GM12891 (cell line): ENCODE results near the gene HTRA1.

Experiments used
- POLR2A ChIP-seq: IDR thresholded peaks from 2 replicates; pipeline ENCODE4 v1.6.1; 2011; ENCODE audit warnings: low read depth, low read length, control low read depth
- POLR2AphosphoS5 ChIP-seq: IDR thresholded peaks from 2 replicates; pipeline ENCODE4 v1.6.1; 2011; ENCODE audit warnings: low read depth, low read length, control low read depth

- TF ChIP-seq POLR2A (no peak), POLR2AphosphoS5 (no peak)
These were observed 16.1 kb downstream of the HTRA1 start for GRCh38 chr10:122477436-122477835.
